K562 treated with DMSO at 1 percent for 24 hours (cell line): Measurements from ENCODE around the gene CKS2. TPM values are rescaled to one million over a fixed set of nuclear protein-coding genes. Genes with fewer than 3 reads are reported as not detected.

Source experiments
- total RNA-seq: library from RNA; unstranded; fragments of 300-600 nt; gene quantifications from 2 replicates; pipeline ENCODE4 v1.2.3, GENCODE V29; 2022; ENCODE audit warnings: low read depth; ENCODE audit not compliant: insufficient read depth

CKS2 gene
- 152 and 207 TPM in 2 replicates for total RNA-seq

GRCh38 chr9:89310475-89311345 is at the start of gene CKS2:
CKS2 (plus strand) TSS chr9:89311195; CDS start chr9:89311293, 98 bp downstream.

GRCh38 chr9:89318123-89319014 is 7.4 kb downstream of the CKS2 start, which contains the start of gene SECISBP2:
SECISBP2 (plus strand) TSS chr9:89318500; CDS start chr9:89318577, 77 bp downstream.

Other genes starting within 250 kb of the CKS2 start
- not detected in 2 replicates for gene SHC3, start 132.4 kb upstream of the CKS2 start, total RNA-seq
- 12.5 and 16.3 TPM in 2 replicates for gene SECISBP2, start 7.3 kb downstream of the CKS2 start, total RNA-seq
- gene SEMA4D, start 186.9 kb downstream of the CKS2 start, total RNA-seq, result 1.0 and 2.7 TPM in 2 replicates